Fibroblast of the conjunctiva (primary cell): ENCODE results near the gene RBMX2.

ENCODE experiments used
- DNase-seq: peaks from one replicate; pipeline ENCODE4 v3.0.0-alpha.2; 2010; ENCODE audit warnings: low read depth

RBMX2 gene

GRCh38 chrX:130446974-130447373 is 45.2 kb downstream of the RBMX2 start:
- DNase-seq = no peak
